ENCODE data around the gene CHML. TPM values are rescaled to one million over a fixed set of nuclear protein-coding genes. Genes with fewer than 3 reads are reported as not detected.

CHML gene
- total RNA-seq, 1 experiment from 2014 or later: 26.7 TPM

- no peaks in the 10 kb centered on the region for H3K27me3 ChIP-seq
- H3K4me3 ChIP-seq: no peak overlapping the region
- no peaks in the 10 kb centered on the region for H3K4me1 ChIP-seq
- no peak overlapping the region for H3K27ac ChIP-seq
- no peaks in the 10 kb centered on the region for H3K9me3 ChIP-seq (replicated peaks)
- H3K36me3 ChIP-seq: no peaks in the 10 kb centered on the region
- DNase-seq: no peak
Measured at GRCh38 chr1:241598249-241598648, 41.9 kb downstream of the CHML start.

DNA sequence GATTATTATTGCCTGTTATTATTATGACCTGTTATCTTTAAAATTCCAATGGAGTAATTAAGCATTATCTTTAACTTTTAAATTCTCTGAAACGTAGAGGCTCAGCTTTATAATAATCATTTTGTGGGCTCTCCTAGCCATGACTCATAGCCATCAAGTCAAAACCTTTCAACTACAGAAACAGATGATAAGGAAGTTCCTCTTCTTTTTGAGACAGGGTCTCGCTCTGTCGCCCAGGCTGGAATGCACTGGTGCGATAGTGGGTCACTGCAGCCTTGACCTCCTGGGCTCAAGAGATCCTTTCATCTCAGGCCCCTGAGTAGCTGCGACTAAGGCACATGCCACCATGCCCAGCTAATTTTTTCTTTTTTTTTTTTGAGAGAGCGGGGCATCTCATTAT lies 43.5 kb downstream of the CHML start:
- DNase-seq: no peak
- Histone ChIP-seq H3K9me3 (replicated peaks) (no peaks in the 10 kb centered on the region), H3K4me1 (no peaks in the 10 kb centered on the region), H3K27me3 (no peaks in the 10 kb centered on the region), H3K27ac (no peak overlapping the region), H3K4me3 (no peak overlapping the region), H3K36me3 (no peaks in the 10 kb centered on the region)

GRCh38 chr1:241593186-241593585 lies 47.0 kb downstream of the CHML start:
- H3K4me1 ChIP-seq: no peaks in the 10 kb centered on the region
- H3K27ac ChIP-seq: no peak overlapping the region
- no peaks in the 10 kb centered on the region for H3K36me3 ChIP-seq
- H3K9me3 ChIP-seq (replicated peaks): no peaks in the 10 kb centered on the region
- no peak overlapping the region for H3K4me3 ChIP-seq
- no peaks in the 10 kb centered on the region for H3K27me3 ChIP-seq
- no peak for DNase-seq

DNA sequence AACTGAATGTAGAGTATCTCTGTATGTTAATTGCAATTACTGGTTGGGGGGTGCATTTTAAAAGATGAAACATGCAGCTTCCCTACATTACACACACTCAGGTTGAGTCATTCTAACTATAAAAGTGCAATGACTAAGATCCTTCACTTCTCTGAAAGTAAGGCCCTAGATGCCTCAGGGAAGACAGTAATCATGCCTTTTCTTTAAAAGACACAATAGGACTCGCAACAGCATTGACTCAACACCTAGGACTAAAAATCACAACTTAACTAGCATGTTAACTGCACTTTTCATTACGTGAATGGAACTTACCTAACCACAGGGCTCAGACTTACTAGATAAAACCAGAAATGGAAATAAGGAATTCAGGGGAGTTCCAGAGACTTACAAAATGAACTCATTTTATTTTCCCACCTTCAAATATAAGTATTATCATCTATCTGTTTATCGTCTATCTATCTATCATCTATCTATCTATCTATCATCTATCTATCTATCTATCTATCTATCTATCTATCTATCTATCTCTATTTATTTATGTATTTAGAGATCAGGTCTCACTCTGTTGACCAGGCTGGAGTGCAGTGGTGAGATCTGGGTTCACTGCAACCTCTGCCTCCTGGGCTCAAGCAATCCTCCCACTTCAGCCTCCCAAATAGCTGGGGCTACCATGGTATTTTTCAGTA lies 47.8 kb downstream of the CHML start:
- Histone ChIP-seq H3K27me3 (no peaks in the 10 kb centered on the region), H3K4me1 (no peaks in the 10 kb centered on the region), H3K9me3 (replicated peaks) (no peaks in the 10 kb centered on the region), H3K27ac (no peak overlapping the region), H3K36me3 (no peaks in the 10 kb centered on the region), H3K4me3 (no peak overlapping the region)
- DNase-seq: no peak

- no peaks in the 10 kb centered on the region for H3K4me1 ChIP-seq
- H3K27ac ChIP-seq: no peak overlapping the region
- no peaks in the 10 kb centered on the region for H3K9me3 ChIP-seq (replicated peaks)
- H3K27me3 ChIP-seq: no peaks in the 10 kb centered on the region
- no peak for DNase-seq
- H3K36me3 ChIP-seq: no peaks in the 10 kb centered on the region
- no peak overlapping the region for H3K4me3 ChIP-seq
Measured at GRCh38 chr1:241591736-241592135, 48.4 kb downstream of the CHML start.

DNA sequence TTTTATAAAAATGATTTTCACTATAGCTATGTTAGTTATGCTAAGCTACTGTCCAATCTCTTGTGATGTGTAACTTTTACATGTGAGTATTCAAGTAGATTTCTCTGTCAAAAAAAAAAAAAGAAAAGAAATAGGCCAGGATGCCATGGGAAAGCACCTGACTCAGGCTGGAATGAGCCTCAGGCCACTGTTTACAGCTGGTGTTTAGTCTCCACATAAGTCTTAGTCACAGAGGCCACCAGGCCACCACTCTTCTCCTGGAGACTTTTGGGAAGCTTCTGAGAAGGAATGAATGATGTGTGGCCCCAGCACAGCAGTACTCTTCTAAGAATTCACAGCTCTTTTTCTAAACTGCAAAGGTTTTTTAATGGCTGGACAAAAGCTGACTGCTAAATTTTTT lies 48.9 kb downstream of the CHML start:
- H3K36me3 ChIP-seq: no peaks in the 10 kb centered on the region
- no peak overlapping the region for H3K4me3 ChIP-seq
- H3K9me3 ChIP-seq (replicated peaks): no peaks in the 10 kb centered on the region
- H3K27ac ChIP-seq: no peak overlapping the region
- H3K27me3 ChIP-seq: no peaks in the 10 kb centered on the region
- no peaks in the 10 kb centered on the region for H3K4me1 ChIP-seq
- no peak for DNase-seq

GRCh38 chr1:241590719-241591118 lies 49.5 kb downstream of the CHML start:
- no peaks in the 10 kb centered on the region for H3K4me1 ChIP-seq
- H3K27ac ChIP-seq: no peak overlapping the region
- DNase-seq: no peak
- H3K4me3 ChIP-seq: no peak overlapping the region
- no peaks in the 10 kb centered on the region for H3K9me3 ChIP-seq (replicated peaks)
- no peaks in the 10 kb centered on the region for H3K27me3 ChIP-seq
- no peaks in the 10 kb centered on the region for H3K36me3 ChIP-seq

Other genes starting within 250 kb of the CHML start
- 87.5 and 97.5 TPM in 2 replicates for gene FH, start 120.6 kb downstream of the CHML start, total RNA-seq (2014; rRNA removed; shearing (Covaris generic))
- gene KMO, start 108.0 kb downstream of the CHML start, total RNA-seq (2014; rRNA removed; shearing (Covaris generic)): 0.04 TPM in 1 of 2 replicates, not detected in the other
- 12.1 and 13.3 TPM in 2 replicates for gene OPN3, start within 50 bp of the CHML start, total RNA-seq (2014; rRNA removed; shearing (Covaris generic))
- gene WDR64, start 11.9 kb upstream of the CHML start, total RNA-seq (2014; rRNA removed; shearing (Covaris generic)): not detected in 2 replicates
- gene EXO1, start 207.8 kb upstream of the CHML start, total RNA-seq (2014; rRNA removed; shearing (Covaris generic)): 51.3 and 57.4 TPM in 2 replicates

Measured in SJCRH30 (cell line).